ENCODE results near the gene BRD9.
"Not testable (repeated sequence)": the region's sequence is repeated elsewhere in the genome, so short reads cannot be mapped to it uniquely, and the experiment has no call there.

BRD9 gene

DNA sequence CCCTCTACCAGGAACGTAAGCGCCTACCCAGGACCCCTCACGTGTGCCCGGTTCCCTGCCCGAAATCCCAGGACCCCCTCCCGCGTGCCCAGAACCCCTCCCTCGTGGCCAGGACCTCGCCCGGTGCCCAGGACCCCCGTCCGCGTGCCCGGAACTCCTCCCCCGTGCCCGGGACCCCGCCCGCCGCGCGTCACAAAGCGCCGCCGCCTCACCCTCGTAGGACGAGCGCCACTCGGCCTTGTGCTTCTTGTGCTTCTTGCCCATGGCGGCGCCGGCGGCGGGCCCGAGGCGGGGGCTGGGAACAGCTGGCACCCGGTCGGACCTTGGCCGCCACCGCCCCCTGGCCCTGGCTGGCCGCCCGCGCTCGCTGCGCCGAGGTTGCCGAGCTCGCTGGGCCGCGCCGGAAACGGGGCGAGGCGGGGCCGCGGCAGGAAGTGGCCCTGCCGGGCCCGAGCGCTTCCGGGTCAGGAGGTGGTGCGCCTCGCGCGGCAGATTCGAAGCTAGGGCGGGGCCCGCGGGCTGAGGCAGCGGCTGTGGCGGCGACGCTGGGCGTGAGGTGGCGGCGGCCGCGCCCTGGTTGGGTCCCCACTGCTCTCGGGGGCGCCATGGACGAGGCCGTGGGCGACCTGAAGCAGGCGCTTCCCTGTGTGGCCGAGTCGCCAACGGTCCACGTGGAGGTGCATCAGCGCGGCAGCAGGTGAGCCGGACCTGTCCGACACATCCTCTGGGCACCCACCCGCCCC is at the start of gene BRD9, which contains the start of gene TRIP13:
TSS of gene BRD9 (minus strand) at position 408 of the 743 bp plus-strand sequence. CDS start at position 264, 144 bp downstream.
TSS of gene TRIP13 (plus strand) at position 491 of the 743 bp plus-strand sequence. CDS start at position 606, 115 bp downstream.
- DNase-seq (ENCODE audit: low spot score), result peak; percentile 88

GRCh38 chr5:940741-941140 is 48.1 kb upstream of the BRD9 start:
- DNase-seq (ENCODE audit: low spot score), result not testable (repeated sequence)

- no peak for DNase-seq (ENCODE audit: low spot score)
Measured at GRCh38 chr5:939368-939767, 46.8 kb upstream of the BRD9 start.

- DNase-seq (ENCODE audit: low spot score), result no peak
Measured at GRCh38 chr5:937151-937924, 44.7 kb upstream of the BRD9 start.

GRCh38 chr5:936149-937144 is 43.8 kb upstream of the BRD9 start:
- no peak for DNase-seq (ENCODE audit: low spot score)

DNA sequence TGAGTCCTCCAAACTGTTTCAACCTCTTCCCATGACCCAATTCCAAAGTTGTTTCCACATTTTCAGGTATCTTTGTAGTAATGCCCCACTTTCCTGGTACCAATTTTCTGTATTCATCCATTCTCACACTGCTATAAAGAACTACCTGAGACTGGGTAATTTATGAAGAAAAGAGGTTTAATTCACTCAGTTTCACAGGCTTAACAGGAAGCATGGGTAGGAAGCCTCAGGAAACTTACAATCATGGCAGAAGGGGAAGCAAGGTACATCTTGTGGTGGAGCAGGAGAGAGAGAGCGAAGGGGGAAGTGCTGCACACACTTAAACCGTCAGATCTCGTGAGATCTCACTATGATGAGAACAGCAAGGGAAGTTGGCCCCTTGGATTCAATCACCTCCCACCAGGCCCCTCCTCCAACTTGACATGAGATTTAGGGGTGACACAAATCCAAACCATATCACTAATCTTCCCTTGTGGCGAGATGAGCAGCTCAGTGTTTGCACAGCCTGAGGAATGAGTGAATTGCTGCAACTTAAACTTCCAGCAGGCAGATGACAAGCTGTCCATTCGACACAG is 43.0 kb upstream of the BRD9 start:
- DNase-seq (ENCODE audit: low spot score), result no peak

- not testable (repeated sequence) for DNase-seq (ENCODE audit: low spot score)
Measured at GRCh38 chr5:934381-934967, 41.9 kb upstream of the BRD9 start.

DNA sequence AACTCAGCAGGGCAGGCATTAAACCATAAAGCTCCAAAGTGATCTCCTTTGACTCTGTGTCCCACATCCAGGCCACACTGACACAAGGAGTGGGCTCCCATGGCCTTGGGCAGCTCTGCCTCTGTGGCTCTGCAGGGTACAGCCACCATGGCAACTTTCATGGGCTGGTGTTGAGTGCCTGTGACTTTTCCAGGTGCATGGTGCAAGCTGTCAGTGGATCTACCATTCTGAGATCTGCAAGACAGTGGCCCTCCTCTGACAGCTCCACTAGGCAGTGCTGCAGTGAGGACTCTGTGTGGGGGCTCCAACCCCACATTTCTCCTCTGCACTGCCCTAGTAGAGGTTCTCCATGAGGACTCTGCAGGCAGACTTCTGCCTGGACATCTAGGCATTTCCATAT is 41.4 kb upstream of the BRD9 start:
- not testable (repeated sequence) for DNase-seq (ENCODE audit: low spot score)

- DNase-seq (ENCODE audit: low spot score), result no peak
Measured at GRCh38 chr5:933251-933861, 40.8 kb upstream of the BRD9 start.

- peak; percentile 82 for DNase-seq (ENCODE audit: low spot score)
Measured at GRCh38 chr5:932628-933250, 40.1 kb upstream of the BRD9 start.

DNA sequence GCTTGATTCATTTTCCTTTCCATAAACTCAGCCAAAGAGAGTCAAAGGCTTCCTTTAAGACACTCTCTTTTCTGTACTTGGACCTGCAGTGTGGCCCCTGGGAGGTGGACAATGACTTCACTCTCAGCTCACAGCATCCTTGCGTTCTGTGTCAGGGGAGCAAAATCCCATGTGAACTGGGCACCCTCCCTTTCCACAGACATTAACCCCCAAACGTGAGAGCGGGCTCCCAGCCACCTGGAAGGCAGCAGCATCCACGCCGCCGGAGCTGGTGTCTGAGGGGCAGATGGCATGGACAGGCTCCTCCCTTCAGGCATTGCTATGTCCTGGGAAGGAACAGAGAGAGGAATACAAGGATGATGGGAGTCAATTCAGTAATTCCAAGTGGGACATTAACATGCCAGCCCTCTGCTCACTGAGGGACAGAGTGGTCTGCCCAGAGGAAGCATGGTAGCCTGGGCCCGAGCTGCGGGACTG is 39.6 kb upstream of the BRD9 start:
- DNase-seq (ENCODE audit: low spot score), result no peak

GRCh38 chr5:931570-932145 is 39.1 kb upstream of the BRD9 start:
- DNase-seq (ENCODE audit: low spot score), result no peak

DNA sequence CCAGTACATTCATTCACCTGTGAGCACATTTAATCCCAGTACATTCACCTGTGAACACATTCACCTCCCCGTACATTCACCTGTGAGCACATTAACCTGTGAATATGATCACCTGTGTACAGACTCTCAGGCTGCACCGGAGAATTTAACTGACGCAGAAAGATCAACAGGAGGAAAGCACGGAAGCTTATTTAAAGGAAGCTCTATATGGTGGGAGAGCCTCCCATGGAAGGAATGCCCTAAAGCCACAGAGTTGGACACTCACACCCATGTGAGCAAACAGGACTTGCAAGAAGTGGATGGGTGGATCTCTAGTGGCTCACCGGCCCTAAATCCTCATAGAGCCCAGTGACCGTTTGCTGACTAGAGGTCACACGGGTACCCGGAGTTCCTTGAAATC is 38.3 kb upstream of the BRD9 start:
- peak; percentile 93 for DNase-seq (ENCODE audit: low spot score)

DNA sequence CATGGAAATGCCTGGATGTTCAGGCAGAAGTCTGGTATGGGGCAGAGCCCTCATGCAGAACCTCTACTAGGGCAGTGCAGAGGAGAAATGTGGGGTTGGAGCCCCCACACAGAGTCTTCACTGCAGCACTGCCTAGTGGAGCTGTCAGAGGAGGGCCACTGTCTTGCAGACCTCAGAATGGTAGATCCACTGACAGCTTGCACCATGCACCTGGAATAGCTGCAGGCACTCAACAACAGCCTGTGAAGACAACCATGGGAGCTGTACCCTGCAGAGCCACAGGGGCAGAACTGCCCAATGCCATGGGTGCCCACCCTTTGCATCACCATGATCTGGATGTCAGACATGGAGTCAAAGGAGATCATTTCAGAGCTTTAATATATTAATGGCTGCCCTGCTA is 37.0 kb upstream of the BRD9 start:
- no peak for DNase-seq (ENCODE audit: low spot score)

DNA sequence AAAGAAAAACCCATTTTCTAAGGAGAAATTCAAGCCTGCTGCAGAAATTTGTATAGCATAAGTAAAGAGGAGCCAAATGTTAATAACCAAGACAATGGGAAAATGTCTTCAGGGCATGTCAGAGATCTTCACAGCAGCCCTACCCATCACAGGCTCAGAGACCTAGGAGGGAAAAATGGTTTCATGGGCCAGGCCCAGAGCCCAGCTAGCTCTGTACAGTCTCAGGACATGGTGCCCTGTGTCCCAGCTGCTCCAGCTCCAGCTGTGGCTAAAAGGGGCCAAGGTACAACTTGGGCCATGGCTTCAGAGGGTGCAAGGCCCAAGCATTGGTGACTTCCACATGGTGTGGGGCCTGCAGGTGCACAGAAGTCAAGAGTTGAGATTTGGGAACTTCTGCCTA is 36.6 kb upstream of the BRD9 start:
- not testable (repeated sequence) for DNase-seq (ENCODE audit: low spot score)

- no peak for DNase-seq (ENCODE audit: low spot score)
Measured at GRCh38 chr5:927172-928015, 34.8 kb upstream of the BRD9 start.

DNA sequence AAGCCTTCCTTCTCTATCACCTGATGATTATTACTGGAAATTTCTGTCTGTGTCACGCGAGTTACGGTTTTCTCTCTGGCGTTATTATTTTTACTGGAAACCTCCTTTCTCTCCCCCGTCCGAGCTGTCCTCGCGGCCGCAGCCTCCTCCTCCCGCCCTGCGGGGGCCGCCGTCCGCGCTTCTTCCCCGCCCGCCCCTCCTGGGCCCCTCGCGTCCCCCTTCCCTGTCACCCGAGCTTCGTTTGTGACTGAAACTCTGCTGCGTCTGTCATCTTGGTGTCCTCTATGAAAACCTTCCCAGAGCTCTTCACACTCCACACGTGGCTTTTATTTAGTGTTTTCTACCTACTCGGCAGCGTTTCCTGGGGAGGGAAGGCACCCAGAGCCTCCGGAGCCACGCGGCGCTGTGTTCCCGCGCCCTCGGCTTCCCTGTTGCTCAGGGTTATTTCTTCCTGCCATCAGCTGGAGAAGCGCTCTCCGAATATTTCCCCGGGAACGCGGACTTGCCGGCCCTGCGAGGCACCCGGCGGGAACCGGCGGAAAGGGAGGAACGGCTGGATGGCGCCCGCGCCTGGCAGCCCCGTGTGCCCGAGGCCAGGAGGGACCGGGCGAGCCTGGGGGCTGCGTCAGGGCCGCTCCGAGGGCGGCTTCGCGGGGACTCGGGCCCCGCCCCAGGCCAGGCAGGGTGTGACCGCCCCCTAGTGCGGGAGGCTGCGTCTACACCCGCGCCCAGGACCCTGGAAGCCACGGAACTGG is 34.0 kb upstream of the BRD9 start:
- DNase-seq (ENCODE audit: low spot score), result no peak

GRCh38 chr5:923281-923873 is 30.8 kb upstream of the BRD9 start:
- DNase-seq (ENCODE audit: low spot score), result peak; percentile 89
